WTC11 (cell line): ENCODE data around the gene OGDH. TPM values are rescaled to one million over a fixed set of nuclear protein-coding genes. Genes with fewer than 3 reads are reported as not detected.

ENCODE experiments used
- ATAC-seq: fragments of 200-7000 bp; cut with Tn5 transposase; 2 replicates; pipeline ENCODE4 v1.10.0; 2021; ENCODE audit warnings: mild to moderate bottlenecking, moderate library complexity
- CTCF ChIA-PET: fragments of 300-600 bp; sonication (Branson Sonifier 250); formaldehyde crosslinking; loops from one replicate; lab custom pipeline; 2021; ENCODE audit warnings: antibody characterized with exemption; lab: Charles Lee
- POLR2A ChIA-PET: fragments of 350-600 bp; sonication (Branson Sonifier 250); formaldehyde crosslinking; loops from one replicate; lab custom pipeline; 2021; ENCODE audit warnings: antibody characterized with exemption; lab: Charles Lee
- DNase-seq: peaks from one replicate; pipeline ENCODE4 v3.0.0; 2021; ENCODE audit warnings: low spot score
- H3K27ac Mint-ChIP-seq: 2 replicates; pipeline ENCODE4 v1.8.0; 2021; ENCODE audit warnings: mixed read lengths
- H3K27me3 Mint-ChIP-seq: 2 replicates; pipeline ENCODE4 v1.8.0; 2021; ENCODE audit warnings: low read depth, mild to moderate bottlenecking, moderate library complexity, mixed read lengths
- H3K36me3 Mint-ChIP-seq: 2 replicates; pipeline ENCODE4 v1.8.0; 2021; ENCODE audit warnings: mixed read lengths
- H3K4me1 Mint-ChIP-seq: 2 replicates; pipeline ENCODE4 v1.8.0; 2022; ENCODE audit warnings: mixed read lengths
- H3K4me3 Mint-ChIP-seq: 2 replicates; pipeline ENCODE4 v1.8.0; 2021; ENCODE audit warnings: mild to moderate bottlenecking, moderate library complexity, mixed read lengths
- H3K9me3 Mint-ChIP-seq: 2 replicates; pipeline ENCODE4 v1.8.0; 2021; ENCODE audit warnings: mixed read lengths
- AR ChIP-seq: fragments of 250-450 bp; sonication (Bioruptor Pico); IDR thresholded peaks from 2 replicates; pipeline ENCODE4 v1.9.0; 2021; ENCODE audit warnings: mild to moderate bottlenecking
- ARID4B ChIP-seq: sonication (generic); formaldehyde crosslinking; IDR thresholded peaks from 2 replicates; pipeline ENCODE4 v1.8.0; 2023; ENCODE audit warnings: missing genetic modification reagents, mild to moderate bottlenecking, borderline replicate concordance
- ELF4 ChIP-seq: sonication (generic); formaldehyde crosslinking; IDR thresholded peaks from 2 replicates; pipeline ENCODE4 v1.8.1; 2022; ENCODE audit warnings: low read depth, mild to moderate bottlenecking, moderate library complexity, missing genetic modification reagents
- FOXP1 ChIP-seq: sonication (generic); formaldehyde crosslinking; IDR thresholded peaks from 2 replicates; pipeline ENCODE4 v1.8.0; 2022; ENCODE audit warnings: missing genetic modification reagents, mild to moderate bottlenecking, moderate library complexity, borderline replicate concordance
- GABPB1 ChIP-seq: sonication (generic); formaldehyde crosslinking; IDR thresholded peaks from 2 replicates; pipeline ENCODE4 v1.8.1; 2023; ENCODE audit warnings: mild to moderate bottlenecking, missing genetic modification reagents
- GRHL2 ChIP-seq: fragments of 250-450 bp; sonication (Bioruptor Pico); IDR thresholded peaks from 2 replicates; pipeline ENCODE4 v1.8.0; 2022; ENCODE audit warnings: mild to moderate bottlenecking, moderate library complexity; ENCODE audit not compliant: insufficient replicate concordance, severe bottlenecking
- MAX ChIP-seq: sonication (generic); formaldehyde crosslinking; IDR thresholded peaks from 2 replicates; pipeline ENCODE4 v1.8.0; 2022; ENCODE audit warnings: mild to moderate bottlenecking, missing genetic modification reagents
- NFE2L1 ChIP-seq: sonication (generic); formaldehyde crosslinking; IDR thresholded peaks from 2 replicates; pipeline ENCODE4 v1.8.1; 2023; ENCODE audit warnings: missing genetic modification reagents
- SP1 ChIP-seq: sonication (generic); formaldehyde crosslinking; conservative IDR thresholded peaks from 2 replicates; pipeline ENCODE4 v1.8.1; 2022; ENCODE audit warnings: missing genetic modification reagents
- TCF7 ChIP-seq: sonication (generic); formaldehyde crosslinking; IDR thresholded peaks from 2 replicates; pipeline ENCODE4 v1.8.0; 2022; ENCODE audit warnings: mild to moderate bottlenecking, low read depth, missing genetic modification reagents, moderate library complexity
- TEAD1 ChIP-seq: sonication (generic); formaldehyde crosslinking; IDR thresholded peaks from 2 replicates; pipeline ENCODE4 v1.8.0; 2022; ENCODE audit warnings: mild to moderate bottlenecking, missing genetic modification reagents
- ZMAT4 ChIP-seq: fragments of 250-450 bp; sonication (Bioruptor Pico); IDR thresholded peaks from 2 replicates; pipeline ENCODE4 v1.9.0; 2021; ENCODE audit warnings: mild to moderate bottlenecking
- ZNF317 ChIP-seq: sonication (generic); formaldehyde crosslinking; IDR thresholded peaks from 2 replicates; pipeline ENCODE4 v1.8.1; 2023; ENCODE audit warnings: low read depth, mild to moderate bottlenecking, moderate library complexity, missing genetic modification reagents, borderline replicate concordance
- ZNF512 ChIP-seq: sonication (generic); formaldehyde crosslinking; IDR thresholded peaks from 2 replicates; pipeline ENCODE4 v1.8.1; 2022; ENCODE audit warnings: missing genetic modification reagents, borderline replicate concordance
- total RNA-seq: library from RNA; stranded (reverse); gene quantifications from 3 replicates; pipeline ENCODE4 v1.2.3, GENCODE V29; 2021
- TF ChIP-seq, protein P1 (sequence below): sonication (generic); formaldehyde crosslinking; IDR thresholded peaks from 2 replicates; pipeline ENCODE4 v1.8.1; 2023; ENCODE audit warnings: mild to moderate bottlenecking, missing genetic modification reagents
- TF ChIP-seq, protein P2 (sequence below): sonication (generic); formaldehyde crosslinking; IDR thresholded peaks from 2 replicates; pipeline ENCODE4 v1.8.0; 2023; ENCODE audit warnings: mild to moderate bottlenecking, missing genetic modification reagents
- TF ChIP-seq, protein P3 (sequence below): sonication (generic); formaldehyde crosslinking; IDR thresholded peaks from 2 replicates; pipeline ENCODE4 v1.8.0; 2022; ENCODE audit warnings: missing genetic modification reagents

OGDH gene
- total RNA-seq, 1 experiment from 2014 or later, result 79.6 TPM

DNA sequence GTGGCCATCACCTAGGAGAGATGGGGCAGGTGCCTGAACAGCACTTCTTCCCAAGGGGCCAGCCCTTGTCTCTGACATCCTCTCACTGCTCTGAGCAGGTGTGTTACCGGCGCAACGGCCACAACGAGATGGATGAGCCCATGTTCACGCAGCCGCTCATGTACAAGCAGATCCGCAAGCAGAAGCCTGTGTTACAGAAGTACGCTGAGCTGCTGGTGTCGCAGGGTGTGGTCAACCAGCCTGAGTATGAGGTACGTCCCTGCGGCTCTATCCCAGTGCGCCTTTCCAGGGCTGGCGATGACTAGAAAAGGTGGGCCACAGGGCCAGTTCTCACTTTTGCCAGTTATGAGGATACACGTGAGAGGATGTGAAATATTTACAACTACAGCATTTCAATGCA, 87.9 kb downstream of the OGDH start (continued):
- no peak for TF ChIP-seq SP1 (CRISPR knock-in tag)
- TF ChIP-seq ZNF317 (CRISPR knock-in tag), result no peak

- POLR2A ChIA-PET, result no interaction called here
- Mint-ChIP-seq H3K4me3 (no peak overlapping the region), H3K27ac (no peak overlapping the region), H3K9me3 (peaks cover 4% of the 10 kb centered on the region; the same call in 1 of the 2 replicates), H3K27me3 (no peaks in the 10 kb centered on the region), H3K36me3 (peaks cover 57% of the 10 kb centered on the region), H3K4me1 (no peaks in the 10 kb centered on the region)
- no peak for DNase-seq
- CTCF ChIA-PET, result no interaction called here
- ATAC-seq, result no peak
- no peak for TF ChIP-seq AR (CRISPR knock-in tag)
- TF ChIP-seq, protein P1, sequence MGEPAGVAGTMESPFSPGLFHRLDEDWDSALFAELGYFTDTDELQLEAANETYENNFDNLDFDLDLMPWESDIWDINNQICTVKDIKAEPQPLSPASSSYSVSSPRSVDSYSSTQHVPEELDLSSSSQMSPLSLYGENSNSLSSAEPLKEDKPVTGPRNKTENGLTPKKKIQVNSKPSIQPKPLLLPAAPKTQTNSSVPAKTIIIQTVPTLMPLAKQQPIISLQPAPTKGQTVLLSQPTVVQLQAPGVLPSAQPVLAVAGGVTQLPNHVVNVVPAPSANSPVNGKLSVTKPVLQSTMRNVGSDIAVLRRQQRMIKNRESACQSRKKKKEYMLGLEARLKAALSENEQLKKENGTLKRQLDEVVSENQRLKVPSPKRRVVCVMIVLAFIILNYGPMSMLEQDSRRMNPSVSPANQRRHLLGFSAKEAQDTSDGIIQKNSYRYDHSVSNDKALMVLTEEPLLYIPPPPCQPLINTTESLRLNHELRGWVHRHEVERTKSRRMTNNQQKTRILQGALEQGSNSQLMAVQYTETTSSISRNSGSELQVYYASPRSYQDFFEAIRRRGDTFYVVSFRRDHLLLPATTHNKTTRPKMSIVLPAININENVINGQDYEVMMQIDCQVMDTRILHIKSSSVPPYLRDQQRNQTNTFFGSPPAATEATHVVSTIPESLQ (CRISPR knock-in tag), result no peak
- TF ChIP-seq ZNF512, result no peak
- TF ChIP-seq FOXP1 (CRISPR knock-in tag), result no peak
- TF ChIP-seq TEAD1 (CRISPR knock-in tag), result no peak
- TF ChIP-seq NFE2L1 (CRISPR knock-in tag), result no peak
- TF ChIP-seq TCF7 (CRISPR knock-in tag), result no peak
- no peak for TF ChIP-seq ARID4B (CRISPR knock-in tag)
- TF ChIP-seq GABPB1 (CRISPR knock-in tag), result no peak
- no peak for TF ChIP-seq ZMAT4 (CRISPR knock-in tag)
- TF ChIP-seq, protein P2, sequence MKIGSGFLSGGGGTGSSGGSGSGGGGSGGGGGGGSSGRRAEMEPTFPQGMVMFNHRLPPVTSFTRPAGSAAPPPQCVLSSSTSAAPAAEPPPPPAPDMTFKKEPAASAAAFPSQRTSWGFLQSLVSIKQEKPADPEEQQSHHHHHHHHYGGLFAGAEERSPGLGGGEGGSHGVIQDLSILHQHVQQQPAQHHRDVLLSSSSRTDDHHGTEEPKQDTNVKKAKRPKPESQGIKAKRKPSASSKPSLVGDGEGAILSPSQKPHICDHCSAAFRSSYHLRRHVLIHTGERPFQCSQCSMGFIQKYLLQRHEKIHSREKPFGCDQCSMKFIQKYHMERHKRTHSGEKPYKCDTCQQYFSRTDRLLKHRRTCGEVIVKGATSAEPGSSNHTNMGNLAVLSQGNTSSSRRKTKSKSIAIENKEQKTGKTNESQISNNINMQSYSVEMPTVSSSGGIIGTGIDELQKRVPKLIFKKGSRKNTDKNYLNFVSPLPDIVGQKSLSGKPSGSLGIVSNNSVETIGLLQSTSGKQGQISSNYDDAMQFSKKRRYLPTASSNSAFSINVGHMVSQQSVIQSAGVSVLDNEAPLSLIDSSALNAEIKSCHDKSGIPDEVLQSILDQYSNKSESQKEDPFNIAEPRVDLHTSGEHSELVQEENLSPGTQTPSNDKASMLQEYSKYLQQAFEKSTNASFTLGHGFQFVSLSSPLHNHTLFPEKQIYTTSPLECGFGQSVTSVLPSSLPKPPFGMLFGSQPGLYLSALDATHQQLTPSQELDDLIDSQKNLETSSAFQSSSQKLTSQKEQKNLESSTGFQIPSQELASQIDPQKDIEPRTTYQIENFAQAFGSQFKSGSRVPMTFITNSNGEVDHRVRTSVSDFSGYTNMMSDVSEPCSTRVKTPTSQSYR (CRISPR knock-in tag), result no peak
- no peak for TF ChIP-seq MAX (CRISPR knock-in tag)
- TF ChIP-seq, protein P3, sequence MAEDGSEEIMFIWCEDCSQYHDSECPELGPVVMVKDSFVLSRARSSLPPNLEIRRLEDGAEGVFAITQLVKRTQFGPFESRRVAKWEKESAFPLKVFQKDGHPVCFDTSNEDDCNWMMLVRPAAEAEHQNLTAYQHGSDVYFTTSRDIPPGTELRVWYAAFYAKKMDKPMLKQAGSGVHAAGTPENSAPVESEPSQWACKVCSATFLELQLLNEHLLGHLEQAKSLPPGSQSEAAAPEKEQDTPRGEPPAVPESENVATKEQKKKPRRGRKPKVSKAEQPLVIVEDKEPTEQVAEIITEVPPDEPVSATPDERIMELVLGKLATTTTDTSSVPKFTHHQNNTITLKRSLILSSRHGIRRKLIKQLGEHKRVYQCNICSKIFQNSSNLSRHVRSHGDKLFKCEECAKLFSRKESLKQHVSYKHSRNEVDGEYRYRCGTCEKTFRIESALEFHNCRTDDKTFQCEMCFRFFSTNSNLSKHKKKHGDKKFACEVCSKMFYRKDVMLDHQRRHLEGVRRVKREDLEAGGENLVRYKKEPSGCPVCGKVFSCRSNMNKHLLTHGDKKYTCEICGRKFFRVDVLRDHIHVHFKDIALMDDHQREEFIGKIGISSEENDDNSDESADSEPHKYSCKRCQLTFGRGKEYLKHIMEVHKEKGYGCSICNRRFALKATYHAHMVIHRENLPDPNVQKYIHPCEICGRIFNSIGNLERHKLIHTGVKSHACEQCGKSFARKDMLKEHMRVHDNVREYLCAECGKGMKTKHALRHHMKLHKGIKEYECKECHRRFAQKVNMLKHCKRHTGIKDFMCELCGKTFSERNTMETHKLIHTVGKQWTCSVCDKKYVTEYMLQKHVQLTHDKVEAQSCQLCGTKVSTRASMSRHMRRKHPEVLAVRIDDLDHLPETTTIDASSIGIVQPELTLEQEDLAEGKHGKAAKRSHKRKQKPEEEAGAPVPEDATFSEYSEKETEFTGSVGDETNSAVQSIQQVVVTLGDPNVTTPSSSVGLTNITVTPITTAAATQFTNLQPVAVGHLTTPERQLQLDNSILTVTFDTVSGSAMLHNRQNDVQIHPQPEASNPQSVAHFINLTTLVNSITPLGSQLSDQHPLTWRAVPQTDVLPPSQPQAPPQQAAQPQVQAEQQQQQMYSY, result no peak
- no peak for TF ChIP-seq GRHL2
- TF ChIP-seq ELF4 (CRISPR knock-in tag), result no peak
Measured at GRCh38 chr7:44694766-44695165, 88.3 kb downstream of the OGDH start.
